ENCODE results near the gene LARP4. TPM values are rescaled to one million over a fixed set of nuclear protein-coding genes. Genes with fewer than 3 reads are reported as not detected.

The LARP4 gene
- total RNA-seq, 1 donor: 33.8 TPM

DNA sequence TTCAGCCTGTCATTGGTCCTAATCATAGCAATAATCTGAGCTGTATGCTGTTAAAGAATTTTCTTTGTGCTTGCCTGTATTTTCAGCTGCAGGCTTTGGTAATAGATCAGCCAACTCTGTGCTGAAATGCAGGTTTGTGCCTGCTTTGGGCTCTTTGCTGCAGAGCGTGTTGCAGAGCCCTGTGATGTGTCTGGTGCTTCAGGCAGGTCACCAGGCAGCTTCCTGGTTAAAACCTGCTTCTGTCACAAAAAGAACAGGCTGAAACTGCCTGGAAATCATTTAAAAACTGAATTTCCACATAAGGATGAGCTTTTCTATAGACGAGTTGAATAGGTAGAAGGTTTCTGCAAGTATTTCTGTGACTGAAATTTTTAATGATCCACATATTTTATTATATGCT is 107.2 kb downstream of the LARP4 start:
- no peak for DNase-seq (ENCODE audit: low read depth)
- TF ChIP-seq, protein P1, sequence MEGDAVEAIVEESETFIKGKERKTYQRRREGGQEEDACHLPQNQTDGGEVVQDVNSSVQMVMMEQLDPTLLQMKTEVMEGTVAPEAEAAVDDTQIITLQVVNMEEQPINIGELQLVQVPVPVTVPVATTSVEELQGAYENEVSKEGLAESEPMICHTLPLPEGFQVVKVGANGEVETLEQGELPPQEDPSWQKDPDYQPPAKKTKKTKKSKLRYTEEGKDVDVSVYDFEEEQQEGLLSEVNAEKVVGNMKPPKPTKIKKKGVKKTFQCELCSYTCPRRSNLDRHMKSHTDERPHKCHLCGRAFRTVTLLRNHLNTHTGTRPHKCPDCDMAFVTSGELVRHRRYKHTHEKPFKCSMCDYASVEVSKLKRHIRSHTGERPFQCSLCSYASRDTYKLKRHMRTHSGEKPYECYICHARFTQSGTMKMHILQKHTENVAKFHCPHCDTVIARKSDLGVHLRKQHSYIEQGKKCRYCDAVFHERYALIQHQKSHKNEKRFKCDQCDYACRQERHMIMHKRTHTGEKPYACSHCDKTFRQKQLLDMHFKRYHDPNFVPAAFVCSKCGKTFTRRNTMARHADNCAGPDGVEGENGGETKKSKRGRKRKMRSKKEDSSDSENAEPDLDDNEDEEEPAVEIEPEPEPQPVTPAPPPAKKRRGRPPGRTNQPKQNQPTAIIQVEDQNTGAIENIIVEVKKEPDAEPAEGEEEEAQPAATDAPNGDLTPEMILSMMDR (IDR thresholded peaks at IDR 0.05; ENCODE audit: insufficient read depth, low read length): no peak
- no peak overlapping the region for H3K4me3 ChIP-seq (ENCODE audit: low read depth, low read length)

DNA sequence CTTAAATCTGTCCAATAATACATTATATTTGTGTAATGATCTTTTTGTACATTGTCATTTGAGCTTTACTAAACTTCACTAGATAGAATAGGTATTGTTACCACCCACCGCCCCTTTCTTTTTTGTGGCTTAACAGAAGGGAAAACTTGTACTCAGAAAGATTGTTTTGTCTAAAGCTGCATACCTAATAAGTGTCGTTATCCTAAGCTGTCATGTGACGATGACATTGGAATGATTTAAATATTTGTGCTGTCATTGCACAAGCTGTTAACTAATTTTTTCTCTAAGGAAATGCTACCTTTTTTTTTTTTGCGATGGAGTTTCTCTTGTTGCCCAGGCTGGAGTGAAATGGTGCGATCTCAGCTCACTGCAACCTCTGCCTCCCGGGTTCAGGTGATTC is 107.7 kb downstream of the LARP4 start:
- H3K4me3 ChIP-seq (ENCODE audit: low read depth, low read length): no peak overlapping the region
- TF ChIP-seq, protein P1 (IDR thresholded peaks at IDR 0.05; ENCODE audit: insufficient read depth, low read length): no peak
- DNase-seq (ENCODE audit: low read depth): no peak

DNA sequence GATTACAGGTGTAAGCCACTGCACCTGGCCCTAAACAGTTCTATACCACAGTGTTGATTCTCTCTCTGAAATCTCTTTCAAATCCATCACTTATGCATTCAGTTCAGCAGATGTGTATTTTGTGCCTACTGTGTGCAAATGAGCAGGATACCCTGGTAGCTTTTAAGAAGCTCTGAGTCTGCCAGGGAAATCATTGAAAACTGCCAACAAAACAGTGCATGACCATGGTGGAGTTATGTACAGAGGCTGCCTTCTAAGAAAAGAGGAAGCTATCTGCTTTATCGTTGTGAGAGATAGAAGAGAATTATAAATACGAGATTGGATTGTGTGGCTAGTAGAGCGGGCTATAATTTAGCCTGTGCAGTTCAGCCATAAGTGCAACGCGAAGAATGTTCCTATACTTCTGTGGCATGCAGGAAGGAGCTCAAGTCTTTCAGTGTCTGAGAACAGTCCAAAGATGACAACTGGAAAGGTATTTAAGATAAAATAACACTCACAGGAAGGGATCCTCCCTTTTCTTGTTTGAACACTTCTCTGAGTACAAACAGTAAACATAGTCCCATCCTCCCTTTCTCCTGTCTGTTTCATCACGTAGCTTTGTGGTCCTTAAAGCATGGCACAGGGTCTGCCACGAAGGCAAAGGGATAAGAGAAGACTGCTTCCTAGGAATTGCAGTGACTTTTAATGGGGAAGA is 108.4 kb downstream of the LARP4 start:
- no peak for DNase-seq (ENCODE audit: low read depth)
- TF ChIP-seq, protein P1 (IDR thresholded peaks at IDR 0.05; ENCODE audit: insufficient read depth, low read length): no peak
- H3K4me3 ChIP-seq (ENCODE audit: low read depth, low read length): no peak overlapping the region

DNA sequence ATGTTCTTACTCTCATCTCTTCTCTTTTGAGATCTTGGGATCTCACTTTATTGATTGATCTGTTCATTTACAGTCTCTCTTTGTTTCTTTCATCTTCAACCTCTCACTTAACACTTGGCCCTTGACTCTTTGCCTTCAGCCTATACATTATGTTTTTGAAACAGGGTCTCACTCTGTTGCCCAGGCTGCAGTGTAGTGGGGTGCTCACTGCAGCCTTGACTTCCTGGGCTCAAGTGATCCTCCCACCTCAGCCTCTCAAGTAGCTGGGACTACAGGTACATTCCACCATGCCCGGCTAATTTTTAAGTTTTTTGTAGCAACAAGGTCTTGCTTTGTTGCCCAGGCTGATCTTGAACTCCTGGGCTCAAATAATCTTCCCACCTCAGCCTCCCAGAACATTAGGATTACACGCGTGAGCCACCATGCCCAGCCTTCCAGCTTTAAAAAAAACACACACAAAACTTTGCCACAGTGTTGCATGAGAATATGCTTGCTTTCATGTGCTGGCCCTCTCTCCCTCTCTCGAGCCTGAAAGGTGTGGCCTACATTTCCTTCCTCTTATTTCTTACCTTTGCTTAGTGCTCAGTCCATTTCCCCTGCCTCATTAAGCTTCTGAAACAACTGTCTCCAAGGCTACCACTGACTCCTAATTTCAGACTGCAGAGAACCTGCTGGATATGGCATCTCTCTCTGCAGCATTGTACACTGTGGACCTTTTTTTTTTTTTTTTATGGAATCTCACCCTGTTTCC is 114.0 kb downstream of the LARP4 start:
- no peak for DNase-seq (ENCODE audit: low read depth)
- TF ChIP-seq, protein P1 (IDR thresholded peaks at IDR 0.05; ENCODE audit: insufficient read depth, low read length): no peak
- no peak overlapping the region for H3K4me3 ChIP-seq (ENCODE audit: low read depth, low read length)

DNA sequence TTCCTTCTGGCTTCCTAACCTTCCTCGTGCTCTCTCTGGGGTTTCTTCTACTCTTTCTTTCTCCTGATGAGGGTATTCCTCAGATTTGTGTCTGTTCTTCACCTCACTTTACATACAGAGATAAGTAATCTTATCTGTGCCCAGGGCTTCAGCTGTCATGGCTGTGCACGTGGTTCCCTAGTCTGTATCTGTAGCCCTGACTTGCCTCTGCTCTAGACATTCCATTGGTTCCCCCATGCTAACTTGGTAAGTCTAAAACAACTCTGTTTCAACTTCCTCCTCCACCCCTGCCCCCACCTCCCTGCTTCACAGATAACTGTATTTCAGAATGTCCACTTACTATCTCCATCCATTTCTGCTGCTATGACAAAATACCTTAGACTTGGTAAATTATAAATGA is 114.9 kb downstream of the LARP4 start:
- H3K4me3 ChIP-seq (ENCODE audit: low read depth, low read length): no peak overlapping the region
- TF ChIP-seq, protein P1 (IDR thresholded peaks at IDR 0.05; ENCODE audit: insufficient read depth, low read length): no peak
- DNase-seq (ENCODE audit: low read depth): no peak

DNA sequence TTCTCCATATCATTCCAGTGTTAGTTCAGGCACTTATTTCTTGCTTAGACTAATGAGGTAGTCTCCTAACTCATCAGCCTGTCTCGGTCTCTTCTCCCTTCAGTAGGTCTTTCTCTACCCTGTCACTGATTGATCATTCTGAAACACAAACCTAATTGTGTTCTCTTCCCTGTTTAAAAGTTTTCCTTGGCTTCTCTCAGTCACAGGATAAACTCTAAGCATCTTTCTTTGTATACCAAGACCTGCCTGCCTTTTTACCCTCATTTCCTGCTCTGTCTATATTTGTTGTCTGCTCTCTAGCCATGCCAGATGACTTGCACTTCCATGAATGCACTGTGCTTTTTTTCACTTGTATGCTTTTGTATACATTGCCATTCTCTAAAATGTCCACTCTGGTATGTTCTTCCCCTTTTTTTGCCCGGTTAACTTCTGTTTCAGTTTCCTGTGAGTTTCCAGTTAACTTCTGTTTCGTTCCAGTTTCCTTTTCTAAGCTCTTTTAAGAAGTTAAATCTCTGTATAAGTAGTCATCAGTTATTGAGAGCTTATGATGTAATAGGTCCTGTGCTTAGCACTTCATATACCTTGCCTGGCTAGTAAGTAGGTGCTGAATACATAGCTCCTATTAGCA is 116.8 kb downstream of the LARP4 start:
- no peak overlapping the region for H3K4me3 ChIP-seq (ENCODE audit: low read depth, low read length)
- TF ChIP-seq, protein P1 (IDR thresholded peaks at IDR 0.05; ENCODE audit: insufficient read depth, low read length): no peak
- DNase-seq (ENCODE audit: low read depth): peak; percentile 57

Data from fibroblast of the aortic adventitia (primary cell).